Esophagus muscularis mucosa (tissue), 4 donors: ENCODE data around the gene MAPK7. TPM values are rescaled to one million over a fixed set of nuclear protein-coding genes. Genes with fewer than 3 reads are reported as not detected.

ENCODE experiments used
- DNase-seq: peaks from one replicate; pipeline ENCODE4 v3.0.0-alpha.2; 2017; ENCODE audit errors: extremely low spot score
- H3K27ac ChIP-seq, 4 donors: fragments of 200-600 bp; sonication (generic); replicated peaks in 1 of 4; 1 replicate in 3 of 4; 2 replicates in 1 of 4; pipeline ENCODE4 v1.5.1; 2016 to 2019; ENCODE audit warnings: mild to moderate bottlenecking in 1 of 4
- H3K27me3 ChIP-seq, 4 donors: fragments of 200-600 bp; sonication (generic); one replicate each; pipeline versions ENCODE4 v1.5.1 to v1.6.0; 2016 to 2019
- H3K36me3 ChIP-seq, 4 donors: fragments of 200-600 bp; sonication (generic); one replicate each; pipeline ENCODE4 v1.5.1; 2016 to 2019
- H3K4me1 ChIP-seq, 4 donors: fragments of 200-600 bp; sonication (generic); one replicate each; pipeline ENCODE4 v1.5.1; 2016 to 2019
- H3K4me3 ChIP-seq, 4 donors: fragments of 200-600 bp; sonication (generic); 1 replicate in 2 of 4; 2 replicates in 2 of 4; pipeline ENCODE4 v1.5.1; 2016 to 2019; ENCODE audit warnings: mild to moderate bottlenecking in 4 of 4, moderate library complexity in 1 of 4
- H3K9me3 ChIP-seq, 4 donors: fragments of 200-600 bp; sonication (generic); 1 replicate in 3 of 4; 2 replicates in 1 of 4; pipeline ENCODE4 v1.5.1; 2016 to 2019
- EP300 ChIP-seq: sonication (generic); formaldehyde crosslinking; IDR thresholded peaks from one replicate; pipeline ENCODE4 v1.6.1; 2017; ENCODE audit warnings: antibody characterized with exemption
- POLR2A ChIP-seq: fragments of 450-650 bp; IDR thresholded peaks from one replicate; pipeline ENCODE4 v1.6.1; 2017; ENCODE audit warnings: antibody characterized with exemption, moderate library complexity, mild to moderate bottlenecking, low read depth
- POLR2AphosphoS5 ChIP-seq, 2 donors: sonication (generic); formaldehyde crosslinking; IDR thresholded peaks; one replicate each; pipeline ENCODE4 v1.6.1; 2017; ENCODE audit warnings: antibody characterized with exemption in 2 of 2
- WGBS: methylation state at CpG from one replicate; pipeline ENCODE4 v1.1.5; 2018; 5-methylcytosine and 5-hydroxymethylcytosine counted together
- intact Hi-C: fragments of 100-400 bp; cut with DNase I; formaldehyde crosslinking; loops from one replicate; pipeline ENCODE4 v1.15.1; 2023
- small RNA-seq, 3 donors: library from RNA; depleted of rRNA; stranded (forward); fragments of <200 nt; gene quantifications; one replicate each; pipeline ENCODE3, GENCODE V24; 2016
- total RNA-seq, 4 donors: library from RNA; depleted of rRNA; stranded (reverse); fragments of >200 nt; gene quantifications; one replicate each; pipeline versions ENCODE4 v1.1.0 to v1.2.1, GENCODE V29; 2016
- TF ChIP-seq, protein P1 (sequence below), 3 experiments: fragments of 200-600 bp in 2 of 3; fragments of 450-650 bp in 1 of 3; sonication (generic) in 2 of 3; IDR thresholded peaks; one replicate each; pipeline ENCODE4 v1.5.1; 2017 to 2019; ENCODE audit warnings: antibody characterized with exemption in 3 of 3, mild to moderate bottlenecking in 2 of 3, moderate library complexity in 1 of 3

MAPK7 gene
- total RNA-seq, 4 donors from 2014 or later: 26.3 to 41.4 (median 33.2) TPM

DNA sequence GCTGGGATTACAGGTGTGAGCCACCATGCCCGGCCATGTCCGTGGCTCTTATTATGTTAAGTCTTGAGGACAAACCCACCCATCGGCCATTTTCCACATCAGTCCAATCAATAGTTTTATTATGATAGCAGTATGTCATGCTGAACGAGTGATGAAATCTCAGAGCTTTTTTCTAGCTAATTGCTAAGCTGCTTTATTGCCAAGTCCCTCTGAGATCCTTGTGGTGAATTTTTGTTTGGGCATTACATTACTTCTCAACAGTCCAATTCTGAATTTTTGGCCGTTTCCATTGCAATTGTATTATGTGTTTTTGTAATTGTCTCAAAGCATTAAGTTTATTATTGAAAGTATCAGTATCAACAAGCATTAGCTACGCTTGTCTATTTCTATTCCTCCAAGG is 43.6 kb downstream of the MAPK7 start:
- Histone ChIP-seq H3K4me1 (peaks cover 0 to 32% (median 24%) of the 10 kb centered on the region in 4 donors), H3K9me3 (no peaks in the 10 kb centered on the region), H3K27ac (no peak overlapping the region), H3K36me3 (no peaks in the 10 kb centered on the region), H3K4me3 (no peak overlapping the region), H3K27me3 (no peaks in the 10 kb centered on the region)
- 82% methylated on average over 6 of the region's 6 CpGs for WGBS
- TF ChIP-seq POLR2A (no peak), EP300 (no peak), POLR2AphosphoS5 (IDR thresholded peaks at IDR 0.05) (no peak)
- TF ChIP-seq, protein P1, sequence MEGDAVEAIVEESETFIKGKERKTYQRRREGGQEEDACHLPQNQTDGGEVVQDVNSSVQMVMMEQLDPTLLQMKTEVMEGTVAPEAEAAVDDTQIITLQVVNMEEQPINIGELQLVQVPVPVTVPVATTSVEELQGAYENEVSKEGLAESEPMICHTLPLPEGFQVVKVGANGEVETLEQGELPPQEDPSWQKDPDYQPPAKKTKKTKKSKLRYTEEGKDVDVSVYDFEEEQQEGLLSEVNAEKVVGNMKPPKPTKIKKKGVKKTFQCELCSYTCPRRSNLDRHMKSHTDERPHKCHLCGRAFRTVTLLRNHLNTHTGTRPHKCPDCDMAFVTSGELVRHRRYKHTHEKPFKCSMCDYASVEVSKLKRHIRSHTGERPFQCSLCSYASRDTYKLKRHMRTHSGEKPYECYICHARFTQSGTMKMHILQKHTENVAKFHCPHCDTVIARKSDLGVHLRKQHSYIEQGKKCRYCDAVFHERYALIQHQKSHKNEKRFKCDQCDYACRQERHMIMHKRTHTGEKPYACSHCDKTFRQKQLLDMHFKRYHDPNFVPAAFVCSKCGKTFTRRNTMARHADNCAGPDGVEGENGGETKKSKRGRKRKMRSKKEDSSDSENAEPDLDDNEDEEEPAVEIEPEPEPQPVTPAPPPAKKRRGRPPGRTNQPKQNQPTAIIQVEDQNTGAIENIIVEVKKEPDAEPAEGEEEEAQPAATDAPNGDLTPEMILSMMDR (IDR thresholded peaks at IDR 0.05): no peak
- intact Hi-C loops: no loop called here
- DNase-seq: no peak

DNA sequence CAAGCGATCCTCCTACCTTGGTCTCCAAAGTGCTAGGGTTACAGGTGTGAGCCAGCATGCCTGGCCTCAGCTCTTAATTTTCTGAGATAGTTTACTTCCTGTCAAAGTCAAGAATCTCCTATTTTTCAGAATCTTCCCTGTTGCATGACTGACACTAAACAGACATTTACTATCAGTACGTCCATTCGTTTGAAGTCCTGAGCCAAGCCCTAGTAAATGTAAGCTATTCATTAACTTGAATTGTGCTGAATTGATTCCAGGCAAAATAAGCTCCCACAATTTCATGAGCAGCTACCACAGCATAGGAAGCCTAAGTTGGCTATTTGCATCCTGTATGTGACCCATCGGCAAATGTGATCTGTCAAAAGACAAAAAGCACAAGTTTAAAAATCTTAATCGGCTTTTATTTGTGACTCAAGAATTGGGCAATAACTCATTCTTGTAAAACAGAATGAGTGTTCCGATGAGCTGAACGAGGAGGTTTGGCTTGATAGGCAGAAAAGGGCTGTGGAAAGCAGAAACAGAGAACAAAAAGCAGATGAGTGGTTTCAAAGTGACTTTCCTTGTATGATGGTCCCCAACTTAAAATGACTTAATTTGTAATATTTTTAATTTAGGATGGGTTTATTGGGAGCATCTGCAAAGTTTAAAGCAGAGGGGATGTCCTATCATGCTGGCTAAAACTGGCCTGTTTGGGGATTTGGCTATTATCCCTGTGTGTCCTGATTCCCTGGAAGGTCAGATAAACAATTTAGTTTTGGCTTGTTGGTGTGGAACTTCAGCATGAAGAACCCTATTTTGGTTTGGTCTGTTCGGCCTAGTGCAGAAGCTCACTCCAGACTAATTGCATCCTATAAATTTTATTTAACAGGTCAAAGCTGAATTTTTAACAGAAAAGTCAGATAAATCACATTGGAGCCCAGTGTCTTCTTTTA is 46.9 kb downstream of the MAPK7 start:
- no peak for TF ChIP-seq POLR2AphosphoS5 (IDR thresholded peaks at IDR 0.05)
- H3K36me3 ChIP-seq: no peaks in the 10 kb centered on the region
- H3K27me3 ChIP-seq: no peaks in the 10 kb centered on the region
- H3K27ac ChIP-seq: peak overlapping the region; percentile 51 to 60 (median 56)
- no peaks in the 10 kb centered on the region for H3K9me3 ChIP-seq
- intact Hi-C loops: no loop called here
- H3K4me3 ChIP-seq: no peak overlapping the region
- WGBS: 56% methylated on average over 8 of the region's 8 CpGs
- peaks cover 0 to 33% (median 23%) of the 10 kb centered on the region in 4 donors for H3K4me1 ChIP-seq
- no peak for DNase-seq

DNA sequence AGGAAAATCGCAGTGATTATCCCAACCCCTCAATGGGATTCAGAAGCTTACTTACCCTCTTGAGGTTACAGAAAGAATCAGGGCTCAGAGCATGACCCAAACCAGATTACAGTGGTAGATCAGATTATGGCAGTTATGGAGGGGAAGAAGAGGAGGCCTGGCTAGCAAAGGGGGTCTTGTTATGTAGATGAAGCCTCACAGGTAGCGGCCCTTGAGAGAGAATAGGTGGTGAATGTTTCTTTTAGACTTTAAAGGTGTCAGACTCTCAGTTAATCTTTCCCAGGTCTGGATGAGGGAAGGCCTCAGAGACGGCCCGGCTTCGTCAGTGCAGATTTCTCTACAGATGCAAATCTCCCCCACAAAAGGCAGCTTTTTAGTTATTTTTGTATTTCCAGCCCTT is 48.3 kb downstream of the MAPK7 start:
- Histone ChIP-seq H3K36me3 (no peaks in the 10 kb centered on the region), H3K4me3 (no peak overlapping the region), H3K4me1 (peaks cover 0 to 33% (median 23%) of the 10 kb centered on the region in 4 donors), H3K9me3 (no peaks in the 10 kb centered on the region), H3K27ac (peak overlapping the region in 1 of 4 donors; percentile 60), H3K27me3 (no peaks in the 10 kb centered on the region)
- intact Hi-C loops: no loop called here
- DNase-seq: no peak
- 97% methylated on average over 5 of the region's 5 CpGs for WGBS
- TF ChIP-seq, protein P1 (IDR thresholded peaks at IDR 0.05): no peak
- no peak for TF ChIP-seq POLR2AphosphoS5 (IDR thresholded peaks at IDR 0.05)
- no peak for TF ChIP-seq EP300
- TF ChIP-seq POLR2A: no peak

DNA sequence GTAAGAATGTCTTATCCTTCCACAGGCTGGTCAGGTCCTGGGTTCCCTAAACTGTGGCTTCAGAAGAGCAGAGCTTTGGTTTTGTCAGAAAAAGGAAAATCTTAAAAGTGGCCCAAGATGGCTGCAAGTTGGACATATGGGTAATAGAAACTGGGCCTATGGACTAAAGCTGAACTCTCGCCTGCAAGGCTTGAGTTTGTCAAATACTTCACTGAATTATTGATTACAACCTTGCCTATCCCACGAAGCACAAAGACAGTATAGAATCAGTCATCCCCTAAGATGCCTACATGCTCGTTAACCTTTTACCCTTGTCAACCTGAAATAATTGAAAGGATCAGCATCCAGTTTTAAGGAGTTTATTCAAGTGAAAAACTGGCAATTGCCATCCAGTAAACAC is 53.4 kb downstream of the MAPK7 start:
- H3K36me3 ChIP-seq: no peaks in the 10 kb centered on the region
- DNase-seq: no peak
- no peak overlapping the region for H3K27ac ChIP-seq
- no peak overlapping the region for H3K4me3 ChIP-seq
- TF ChIP-seq EP300 (no peak), POLR2A (no peak), POLR2AphosphoS5 (IDR thresholded peaks at IDR 0.05) (no peak)
- TF ChIP-seq, protein P1 (IDR thresholded peaks at IDR 0.05): no peak
- no peaks in the 10 kb centered on the region for H3K9me3 ChIP-seq
- H3K4me1 ChIP-seq: peaks cover 0 to 9% (median under 1%) of the 10 kb centered on the region in 4 donors
- H3K27me3 ChIP-seq: no peaks in the 10 kb centered on the region
- WGBS: 84% methylated on average over 3 of the region's 3 CpGs
- intact Hi-C loops: no loop called here

Small RNAs within 50 kb of the gene (small RNA-seq; reads per million reads assigned to genes)
- gene MIR1180 (5.6 to 7.8 (median 5.7) reads per million in 3 donors), gene RF00537 (0 reads per million in 3 donors)

Other genes with a start within 250 kb of the MAPK7 start
- gene EPN2, start 141.1 kb upstream of the MAPK7 start, total RNA-seq: 10 to 100 TPM; 26.5 to 49.2 (median 38.9) TPM
- 10 to 100 TPM in 1 of 4 donors, 1 to 10 TPM in 3; 9.5 to 13.8 (median 9.9) TPM for gene B9D1, start 15.8 kb upstream of the MAPK7 start, total RNA-seq
- gene MFAP4, start 8.7 kb downstream of the MAPK7 start, total RNA-seq: 100 to 1,000 TPM; 127 to 315 (median 226) TPM
- 1 to 10 TPM; 2.3 to 5.4 (median 4.3) TPM for gene RNF112, start 32.7 kb downstream of the MAPK7 start, total RNA-seq
- gene SLC47A1, start 155.4 kb downstream of the MAPK7 start, total RNA-seq: 1 to 10 TPM in 1 of 4 donors, under 1 TPM in 1, not detected in 2; 0.17 to 1.8 TPM